Measurements from ENCODE around the gene UBXN1.
"Not testable (repeated sequence)": the region's sequence is repeated elsewhere in the genome, so short reads cannot be mapped to it uniquely, and the experiment has no call there.

Gene UBXN1

DNA sequence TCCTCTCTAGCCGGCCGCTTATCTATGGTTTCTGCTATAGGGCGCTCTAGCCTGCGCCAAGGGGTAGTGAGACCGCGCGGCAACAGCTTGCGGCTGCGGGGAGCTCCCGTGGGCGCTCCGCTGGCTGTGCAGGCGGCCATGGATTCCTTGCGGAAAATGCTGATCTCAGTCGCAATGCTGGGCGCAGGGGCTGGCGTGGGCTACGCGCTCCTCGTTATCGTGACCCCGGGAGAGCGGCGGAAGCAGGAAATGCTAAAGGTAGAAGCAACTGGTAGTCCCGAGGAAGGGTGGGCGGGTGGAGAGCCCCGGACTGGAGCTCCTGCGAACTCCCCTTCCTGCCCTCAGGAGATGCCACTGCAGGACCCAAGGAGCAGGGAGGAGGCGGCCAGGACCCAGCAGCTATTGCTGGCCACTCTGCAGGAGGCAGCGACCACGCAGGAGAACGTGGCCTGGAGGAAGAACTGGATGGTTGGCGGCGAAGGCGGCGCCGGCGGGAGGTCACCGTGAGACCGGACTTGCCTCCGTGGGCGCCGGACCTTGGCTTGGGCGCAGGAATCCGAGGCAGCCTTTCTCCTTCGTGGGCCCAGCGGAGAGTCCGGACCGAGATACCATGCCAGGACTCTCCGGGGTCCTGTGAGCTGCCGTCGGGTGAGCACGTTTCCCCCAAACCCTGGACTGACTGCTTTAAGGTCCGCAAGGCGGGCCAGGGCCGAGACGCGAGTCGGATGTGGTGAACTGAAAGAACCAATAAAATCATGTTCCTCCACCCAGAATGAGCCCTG is 7.1 kb downstream of the UBXN1 start, which contains the start of the genes LBHD1 and UQCC3:
Gene LBHD1 (minus strand): TSS at position 660 of the 782 bp plus-strand sequence. CDS start 2,236 bp downstream, outside the sequence.
Gene UQCC3 (plus strand): TSS at position 66 of the 782 bp plus-strand sequence. CDS start 73 bp downstream, at position 139.
- peak in 1 of 2 donors; percentile 46 for DNase-seq (ENCODE audit: low read depth in 2 of 2)

GRCh38 chr11:62671236-62671607 is 7.7 kb downstream of the UBXN1 start:
- no peak for DNase-seq (ENCODE audit: low read depth in 2 of 2)

GRCh38 chr11:62669420-62670161 is 9.3 kb downstream of the UBXN1 start:
- DNase-seq (ENCODE audit: low read depth in 2 of 2) = no peak

DNA sequence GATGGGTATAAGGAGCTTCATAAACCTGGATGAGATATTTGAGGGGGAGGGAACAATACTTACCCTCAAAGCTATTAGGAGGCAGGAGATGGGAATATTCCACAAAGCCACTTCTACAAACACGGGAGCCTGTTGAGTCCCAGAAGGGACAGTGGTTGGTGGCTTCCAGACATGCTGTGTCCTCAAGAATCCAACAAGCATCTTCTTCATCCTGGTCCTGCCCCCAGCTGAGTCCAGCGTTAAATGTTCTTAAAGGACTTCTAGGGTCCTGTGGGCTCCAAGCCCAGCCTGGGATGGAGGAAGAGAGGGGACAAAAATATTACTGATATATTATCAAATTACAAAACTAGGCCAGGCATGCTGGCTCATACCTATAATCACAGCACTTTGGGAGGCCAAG is 11.4 kb downstream of the UBXN1 start:
- DNase-seq (ENCODE audit: low read depth in 2 of 2) = no peak

DNA sequence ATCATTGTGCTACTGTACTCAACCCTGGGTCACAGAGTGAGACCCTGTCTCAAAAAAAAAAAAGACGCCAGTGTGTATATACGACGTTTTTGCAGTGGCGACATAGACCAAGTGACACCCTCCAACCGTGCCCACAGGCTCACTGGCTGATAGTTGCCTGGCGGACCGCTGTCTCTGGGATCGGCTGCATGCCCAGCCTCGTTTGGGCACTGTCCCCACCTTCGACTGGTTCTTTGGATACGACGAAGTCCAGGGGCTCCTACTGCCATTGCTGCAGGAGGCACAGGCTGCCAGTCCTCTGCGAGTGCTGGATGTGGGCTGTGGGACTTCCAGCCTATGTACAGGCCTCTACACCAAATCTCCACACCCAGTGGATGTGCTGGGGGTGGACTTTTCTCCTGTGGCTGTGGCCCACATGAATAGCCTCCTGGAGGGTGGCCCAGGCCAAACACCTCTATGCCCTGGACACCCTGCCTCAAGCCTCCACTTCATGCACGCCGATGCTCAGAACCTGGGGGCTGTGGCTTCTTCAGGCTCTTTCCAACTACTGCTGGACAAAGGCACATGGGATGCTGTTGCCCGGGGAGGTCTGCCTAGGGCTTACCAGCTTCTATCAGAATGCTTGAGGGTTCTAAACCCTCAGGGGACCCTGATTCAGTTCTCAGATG is 12.5 kb downstream of the UBXN1 start:
- no peak for DNase-seq (ENCODE audit: low read depth in 2 of 2)

DNA sequence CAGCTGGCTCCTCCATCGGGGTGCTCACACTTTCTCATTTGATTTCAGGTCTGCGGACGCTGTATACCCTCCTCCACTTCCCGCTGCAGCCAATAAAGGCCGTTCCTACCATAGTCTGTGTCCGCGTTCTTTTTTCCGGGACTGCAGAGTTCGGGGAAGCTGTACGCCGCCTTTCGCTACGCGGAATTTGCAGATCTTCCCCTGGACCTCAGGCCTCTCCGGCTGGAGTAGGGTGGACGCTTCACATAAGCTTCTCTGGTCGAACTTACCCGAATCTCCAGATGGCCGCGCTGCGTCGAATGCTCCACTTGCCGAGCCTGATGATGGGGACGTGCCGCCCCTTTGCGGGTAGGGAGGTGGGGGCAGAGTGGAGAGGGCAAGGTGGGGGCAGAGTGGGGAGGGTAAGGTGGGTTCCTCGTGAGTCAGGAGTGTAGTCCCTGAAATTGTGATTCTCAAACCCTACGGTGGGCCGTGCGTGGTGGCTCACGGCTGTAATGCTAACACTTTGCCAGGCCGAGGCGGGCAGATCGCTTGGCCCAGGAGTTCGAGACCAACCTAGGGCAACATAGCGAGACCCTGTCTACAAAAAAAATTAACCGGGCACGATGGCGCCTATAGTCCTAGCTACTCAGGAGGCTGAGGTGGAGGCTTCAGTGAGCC is 13.1 kb downstream of the UBXN1 start:
- DNase-seq (ENCODE audit: low read depth in 2 of 2) = no peak

DNA sequence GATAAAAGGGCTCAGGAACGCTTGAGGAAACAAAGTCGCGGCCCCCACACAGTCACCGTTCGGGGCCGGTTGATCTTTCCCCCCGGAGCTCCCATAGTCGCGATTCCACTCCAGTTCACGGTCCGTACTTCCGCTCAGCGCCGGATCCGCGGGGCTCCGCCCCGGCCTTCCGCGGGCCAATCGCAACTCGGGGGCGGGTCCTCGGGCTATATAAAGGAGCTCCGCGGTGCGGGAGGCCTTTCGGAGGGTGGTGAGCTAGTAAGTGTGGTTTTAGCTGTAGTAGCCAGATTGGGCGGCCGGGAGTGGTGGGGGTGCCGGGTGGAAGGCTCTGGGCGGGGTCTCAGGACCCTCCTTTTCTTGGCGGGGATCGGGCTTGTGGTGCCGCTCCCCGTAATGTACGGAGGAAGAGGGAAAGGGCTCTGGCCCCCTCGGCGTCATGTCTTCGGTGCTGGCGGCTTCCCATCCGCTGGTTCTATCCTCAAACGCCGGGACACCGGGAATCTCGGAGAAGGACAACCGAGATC is 13.7 kb downstream of the UBXN1 start, which contains the start of the genes C11orf98 and CSKMT:
Gene C11orf98 (minus strand): TSS at position 136 of the 524 bp plus-strand sequence. CDS start 41 bp downstream, at position 95.
Gene CSKMT (plus strand): TSS at position 238 of the 524 bp plus-strand sequence. CDS start 568 bp downstream, outside the sequence.
- peak; percentile 92 to 94 for DNase-seq (ENCODE audit: low read depth in 2 of 2)

- DNase-seq (ENCODE audit: low read depth in 2 of 2) = no peak
Measured at GRCh38 chr11:62664405-62665074, 14.3 kb downstream of the UBXN1 start.

DNA sequence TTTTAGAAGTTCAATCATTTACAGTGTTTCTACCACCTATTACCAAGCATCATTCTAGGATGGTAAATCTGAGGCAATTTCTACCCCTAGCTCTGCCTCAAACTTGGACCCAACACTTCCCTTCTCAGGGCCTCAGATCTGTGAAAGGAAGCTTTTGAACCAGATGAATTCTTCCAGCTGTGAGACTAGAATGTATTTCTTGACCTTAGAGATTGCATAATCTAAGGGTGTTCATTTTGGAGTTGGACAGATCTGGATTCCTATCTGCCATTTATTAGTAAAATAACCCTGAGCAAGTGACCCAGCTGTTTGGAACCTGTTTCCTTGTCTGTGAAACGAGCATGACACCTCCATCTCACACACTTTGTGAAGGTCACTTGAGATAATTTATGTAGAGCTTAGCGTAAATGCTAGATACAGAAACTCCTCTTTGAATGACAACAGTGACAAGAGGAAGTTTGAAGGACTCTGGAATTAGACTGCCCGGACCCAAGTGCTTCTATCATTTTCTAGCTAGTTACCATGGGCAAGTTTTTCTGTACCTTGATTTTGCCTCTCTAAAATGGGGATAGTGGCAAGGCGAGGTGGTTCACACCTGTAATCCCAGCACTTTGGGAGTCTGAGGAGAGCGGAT is 22.0 kb downstream of the UBXN1 start:
- DNase-seq (ENCODE audit: low read depth in 2 of 2) = no peak

DNA sequence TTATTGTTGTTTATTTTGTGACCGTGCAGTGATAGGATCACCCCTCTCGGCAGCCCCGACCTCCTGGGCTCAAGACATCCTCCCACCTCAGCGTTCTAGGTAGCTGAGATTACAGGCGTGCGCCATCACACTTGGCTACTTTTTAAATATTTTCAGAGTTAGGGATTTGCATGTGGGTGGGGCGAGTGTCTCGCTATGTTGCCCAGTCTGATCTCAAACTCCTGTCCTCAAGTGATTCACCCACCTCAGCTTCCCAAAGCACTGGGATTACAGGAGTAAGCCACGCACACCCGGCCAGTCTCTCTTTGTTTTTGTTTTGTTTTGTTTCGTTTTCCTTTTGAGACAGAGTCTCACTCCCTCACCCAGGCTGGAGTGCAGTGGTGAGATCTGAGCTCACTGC is 24.6 kb downstream of the UBXN1 start:
- DNase-seq (ENCODE audit: low read depth in 2 of 2) = no peak

DNA sequence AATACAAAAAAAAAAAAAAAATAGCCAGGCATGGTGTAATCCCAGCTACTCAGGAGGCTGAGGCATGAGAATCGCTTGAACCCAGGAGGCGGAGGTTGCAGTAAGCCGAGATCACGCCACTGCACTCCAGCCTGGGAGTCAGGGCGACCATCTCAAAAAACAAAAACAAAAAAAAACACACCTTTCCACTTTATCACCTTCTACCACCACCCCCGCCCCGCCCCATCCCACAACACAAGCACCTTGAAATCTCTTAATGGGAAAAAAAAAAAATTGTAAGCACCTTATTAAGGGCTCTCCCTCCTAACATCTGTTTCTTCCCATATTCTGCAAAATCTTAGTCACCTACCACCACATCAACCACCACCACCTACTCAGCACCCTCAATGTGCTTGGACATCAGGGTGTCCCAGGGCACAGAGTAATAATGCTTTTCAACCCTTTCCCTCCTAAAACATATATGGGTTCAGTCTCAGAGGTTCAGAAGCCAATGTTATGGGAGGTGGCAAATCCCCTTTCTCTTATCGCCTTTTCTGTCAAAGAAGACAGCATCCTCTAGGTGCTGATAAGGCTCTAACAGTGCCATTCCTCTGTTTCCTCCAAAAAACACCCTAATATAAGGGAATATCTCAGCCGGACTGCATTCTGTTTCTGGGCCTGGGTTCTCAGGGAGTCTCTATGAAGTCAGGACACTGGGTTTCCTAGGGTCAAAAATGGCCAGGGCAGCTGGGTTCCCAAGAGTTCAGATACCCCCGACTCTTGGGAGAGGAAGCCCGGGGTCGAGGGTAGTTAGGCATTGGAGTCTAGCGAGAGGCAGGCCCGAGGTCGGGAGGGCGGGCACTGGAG is 26.5 kb downstream of the UBXN1 start:
- DNase-seq (ENCODE audit: low read depth in 2 of 2) = no peak

- DNase-seq (ENCODE audit: low read depth in 2 of 2) = not testable (repeated sequence)
Measured at GRCh38 chr11:62650283-62650682, 28.6 kb downstream of the UBXN1 start.

DNA sequence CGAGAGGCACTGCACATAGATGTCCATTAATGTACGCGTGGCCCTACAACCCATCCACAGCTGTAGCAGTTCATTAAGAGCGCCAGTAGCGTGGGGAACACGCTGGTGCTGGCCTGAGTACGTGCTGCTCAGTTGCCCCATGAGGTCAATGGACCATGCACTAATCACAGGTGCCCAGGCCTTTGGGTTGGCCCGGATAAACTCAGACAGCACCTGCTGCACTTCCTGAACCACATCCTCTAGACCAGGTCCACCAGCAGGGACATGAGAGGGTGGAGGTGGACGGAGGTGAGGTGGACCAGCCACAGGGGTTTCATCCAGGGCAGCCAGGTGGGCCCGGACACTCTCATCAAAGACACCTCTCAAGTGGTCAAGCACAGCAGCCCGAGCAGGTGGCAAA is 29.4 kb downstream of the UBXN1 start:
- no peak for DNase-seq (ENCODE audit: low read depth in 2 of 2)

- DNase-seq (ENCODE audit: low read depth in 2 of 2) = no peak
Measured at GRCh38 chr11:62648967-62649364, 29.9 kb downstream of the UBXN1 start.

DNA sequence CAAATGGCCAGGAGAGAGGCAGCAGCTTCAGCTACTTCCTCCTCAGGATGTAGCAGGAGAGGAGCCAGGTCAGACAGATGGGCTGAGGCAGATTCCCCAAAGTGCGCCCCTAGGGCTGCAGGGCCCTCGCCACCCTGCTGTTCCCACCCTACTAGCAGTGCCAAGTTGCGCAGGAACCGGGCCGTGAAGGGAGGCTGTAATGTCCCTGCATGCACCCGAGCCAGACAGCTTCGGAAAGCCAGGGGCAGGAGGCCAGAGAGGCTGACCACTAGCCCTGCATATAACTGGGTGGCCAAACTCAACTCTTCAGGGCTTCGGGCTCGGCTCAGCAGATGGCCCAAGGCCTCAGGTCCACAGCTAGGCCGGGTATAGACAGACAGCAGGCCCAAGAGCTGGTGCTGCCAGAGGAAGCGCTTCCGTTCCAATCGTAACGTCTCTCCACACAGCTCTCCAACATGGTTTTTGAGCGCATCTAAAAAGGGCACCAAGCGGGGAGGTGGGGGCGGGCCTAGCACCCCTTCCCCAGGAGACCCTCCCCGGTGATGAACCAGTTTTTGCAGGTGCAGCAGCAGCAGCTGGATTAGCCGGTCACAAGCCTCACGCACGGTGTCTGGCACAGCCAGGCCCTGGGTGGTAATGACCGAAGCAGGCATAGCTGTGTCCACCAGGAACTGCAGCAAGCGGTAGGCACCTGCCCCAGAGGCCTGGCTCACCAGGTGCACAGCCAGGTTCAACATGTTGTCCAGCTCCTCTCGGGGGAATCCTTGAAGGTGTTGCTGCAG is 30.5 kb downstream of the UBXN1 start:
- no peak for DNase-seq (ENCODE audit: low read depth in 2 of 2)

GRCh38 chr11:62647609-62648005 is 31.3 kb downstream of the UBXN1 start:
- no peak for DNase-seq (ENCODE audit: low read depth in 2 of 2)

DNA sequence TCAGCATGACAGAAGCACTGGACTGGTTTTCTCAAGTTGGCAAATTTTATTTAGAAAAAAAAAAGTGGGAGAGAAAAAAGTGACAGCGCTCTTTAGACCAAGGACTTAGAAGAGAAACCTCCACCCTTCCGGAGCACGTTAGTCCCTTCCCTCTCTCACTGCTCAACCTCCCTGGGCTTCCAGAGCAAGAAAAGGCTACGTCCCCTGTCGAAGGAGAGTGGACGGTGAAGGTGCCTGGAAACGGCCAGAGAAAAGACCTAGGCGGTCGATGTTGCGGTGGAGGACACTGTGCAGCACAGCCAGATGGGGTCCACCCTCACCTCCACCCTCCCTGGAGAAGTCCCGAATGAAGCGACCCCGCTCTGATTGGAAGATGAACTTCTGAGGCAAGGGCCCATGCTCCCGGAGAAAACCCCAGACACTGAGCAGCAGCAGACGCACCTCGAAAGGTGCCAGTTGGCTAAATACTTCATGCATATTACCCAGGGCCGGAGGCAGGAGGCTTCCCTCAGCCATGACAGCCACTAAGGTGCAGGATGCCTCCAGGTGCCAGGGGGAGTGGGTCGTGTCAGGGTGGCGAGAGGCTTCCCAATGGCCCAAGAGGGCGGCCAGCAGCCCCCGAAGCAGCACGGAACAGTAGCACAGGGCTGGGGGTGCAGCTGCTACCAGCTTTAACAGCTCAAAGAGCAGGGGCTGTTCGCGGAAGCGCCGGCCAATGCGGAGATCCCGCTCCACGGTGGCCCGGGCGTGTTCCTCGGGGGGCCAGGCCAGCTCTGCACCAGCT is 31.9 kb downstream of the UBXN1 start:
- DNase-seq (ENCODE audit: low read depth in 2 of 2) = no peak

Measured in stimulated activated CD4-positive, alpha-beta T cell treated with anti-CD3 and anti-CD28 coated beads, Interleukin-1b, Interleukin-23, amount 100 ng/mL, for 1 hour (primary cell).